ENCODE measurements around the gene RALB. TPM values are rescaled to one million over a fixed set of nuclear protein-coding genes. Genes with fewer than 3 reads are reported as not detected.

The RALB gene
- total RNA-seq, 4 donors from 2014 or later = 35.5 to 56.6 (median 53.4) TPM

DNA sequence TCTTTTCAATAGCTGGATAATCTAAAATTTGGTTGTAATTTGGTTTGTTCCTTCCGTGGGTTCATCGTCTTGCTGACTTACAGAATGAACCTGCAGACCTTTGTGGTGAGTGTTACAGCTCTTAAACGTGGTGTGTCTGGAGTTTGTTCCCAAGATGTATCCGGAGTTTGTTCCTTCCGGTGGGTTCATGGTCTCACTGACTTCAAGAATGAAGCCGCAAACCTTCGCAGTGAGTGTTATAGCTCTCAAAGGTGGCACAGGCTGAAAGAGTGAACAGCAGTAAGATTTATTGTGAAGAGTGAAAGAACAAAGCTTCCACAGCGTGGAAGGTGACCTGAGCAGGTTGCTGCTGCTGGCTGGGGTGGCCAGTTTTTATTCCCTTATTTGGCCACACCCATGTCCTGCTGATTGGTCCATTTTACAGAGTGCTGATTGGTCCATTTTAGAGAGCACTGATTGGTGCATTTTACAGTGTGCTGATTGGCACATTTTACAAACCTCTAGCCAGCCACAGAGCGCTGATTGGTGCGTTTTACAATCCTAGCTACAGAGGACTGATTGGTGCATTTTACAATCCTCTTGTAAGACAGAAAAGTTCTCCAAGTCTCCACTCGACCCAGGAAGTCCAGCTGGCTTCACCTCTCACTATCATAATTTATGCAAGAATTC lies 16.6 kb downstream of the RALB start:
- no peak for ATAC-seq
- Histone ChIP-seq H3K4me1 (peaks cover 0 to 8% (median 0%) of the 10 kb centered on the region in 3 donors), H3K4me3 (no peak overlapping the region), H3K9me3 (no peaks in the 10 kb centered on the region), H3K27me3 (no peaks in the 10 kb centered on the region), H3K36me3 (no peaks in the 10 kb centered on the region), H3K27ac (no peak overlapping the region)
- TF ChIP-seq POLR2A (IDR thresholded peaks at IDR 0.05) (no peak), CTCF (IDR thresholded peaks at IDR 0.05) (no peak), EP300 (IDR thresholded peaks at IDR 0.05) (no peak), POLR2AphosphoS5 (IDR thresholded peaks at IDR 0.05) (no peak)
- 87 to 92% methylated on average over 7 to 10 of the region's 11 CpGs for WGBS, 2 donors (ENCODE audit: low coverage in 1 of 2)

- Histone ChIP-seq H3K4me1 (peaks cover 0 to 2% (median 0%) of the 10 kb centered on the region in 3 donors), H3K27ac (no peak overlapping the region), H3K4me3 (no peak overlapping the region), H3K9me3 (no peaks in the 10 kb centered on the region), H3K36me3 (no peaks in the 10 kb centered on the region), H3K27me3 (no peaks in the 10 kb centered on the region)
- 55 to 69% methylated on average over 1 of the region's 1 CpG for WGBS, 2 donors (ENCODE audit: low coverage in 1 of 2)
- no peak for ATAC-seq
- TF ChIP-seq POLR2A (IDR thresholded peaks at IDR 0.05) (no peak), POLR2AphosphoS5 (IDR thresholded peaks at IDR 0.05) (no peak), EP300 (IDR thresholded peaks at IDR 0.05) (no peak), CTCF (IDR thresholded peaks at IDR 0.05) (no peak)
Observed at GRCh38 chr2:120269816-120270215, 17.2 kb downstream of the RALB start.

DNA sequence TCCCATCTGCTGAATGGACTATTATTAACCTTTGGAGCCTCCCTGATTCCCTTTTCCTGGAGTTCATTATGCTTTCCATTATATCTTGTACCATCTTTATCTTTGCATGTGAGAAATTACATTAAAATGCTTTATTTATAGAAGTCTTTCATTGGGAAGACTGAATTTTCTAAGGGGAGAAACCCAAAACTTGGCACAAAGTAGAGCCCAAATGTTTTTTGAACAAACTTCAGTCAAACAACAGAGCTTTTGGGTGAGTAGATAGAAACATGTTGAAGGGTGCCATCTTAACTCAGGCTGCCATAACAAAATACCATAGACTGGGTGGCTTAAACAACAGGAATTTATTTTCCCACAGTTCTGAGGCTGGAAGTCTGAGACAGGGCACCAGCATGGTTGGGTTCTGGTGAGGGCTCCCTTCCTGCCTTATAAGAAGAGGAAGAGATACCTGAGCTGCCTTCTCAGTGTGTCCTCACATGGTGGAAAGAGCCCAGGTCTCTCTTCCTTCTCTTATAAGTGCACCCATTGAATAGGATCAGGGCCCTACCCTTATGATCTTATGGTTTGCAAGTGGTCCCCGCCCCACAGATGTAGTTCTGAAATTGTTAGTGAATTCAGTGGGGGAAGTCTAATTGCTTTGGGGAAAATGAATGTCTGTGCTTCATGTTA lies 19.2 kb downstream of the RALB start:
- no peak for ATAC-seq
- no CpG with 5 or more reads among the region's 1 CpG for WGBS, 2 donors (ENCODE audit: low coverage in 1 of 2)
- no peak for TF ChIP-seq POLR2A (IDR thresholded peaks at IDR 0.05)
- TF ChIP-seq POLR2AphosphoS5 (IDR thresholded peaks at IDR 0.05) = no peak
- TF ChIP-seq CTCF (IDR thresholded peaks at IDR 0.05) = no peak
- TF ChIP-seq EP300 (IDR thresholded peaks at IDR 0.05) = no peak

DNA sequence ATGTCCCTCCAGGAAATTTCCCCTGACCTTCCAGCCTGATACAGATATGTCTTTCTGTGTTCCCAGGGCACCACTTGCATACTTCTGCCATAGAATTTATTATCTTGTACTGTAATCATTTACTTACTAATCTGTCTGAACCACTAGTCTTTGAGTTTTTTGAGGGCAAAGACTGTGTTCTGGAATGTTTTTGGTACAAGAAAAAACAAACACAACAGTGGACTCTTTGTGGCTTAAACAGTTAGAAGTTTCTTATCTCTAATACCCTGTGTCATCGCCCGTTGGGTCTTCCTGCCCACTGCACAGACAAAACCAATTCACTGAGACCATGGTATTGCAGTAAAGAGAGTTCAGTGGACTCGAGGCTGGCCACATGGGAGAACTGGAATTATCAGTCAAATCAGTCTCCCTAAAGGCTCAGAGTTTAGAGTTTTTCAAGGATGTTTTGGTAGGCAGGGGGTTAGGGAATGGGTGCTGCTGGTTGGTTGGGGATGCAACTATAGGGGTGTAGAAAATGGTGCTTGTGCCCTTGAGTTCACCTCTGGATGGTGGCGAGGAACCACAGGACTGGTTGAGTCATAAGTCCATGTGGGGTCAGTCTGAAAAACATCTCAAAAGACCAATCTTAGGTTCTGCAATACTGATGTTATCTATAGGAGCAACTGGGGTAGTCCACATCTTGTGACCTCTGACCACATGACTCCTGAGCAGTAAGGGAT lies 20.3 kb downstream of the RALB start:
- WGBS, 2 donors (ENCODE audit: low coverage in 1 of 2) = 89 to 100% methylated on average over 3 to 4 of the region's 4 CpGs
- no peak for TF ChIP-seq POLR2A (IDR thresholded peaks at IDR 0.05)
- no peak for TF ChIP-seq POLR2AphosphoS5 (IDR thresholded peaks at IDR 0.05)
- TF ChIP-seq EP300 (IDR thresholded peaks at IDR 0.05) = no peak
- no peak for TF ChIP-seq CTCF (IDR thresholded peaks at IDR 0.05)
- H3K27me3 ChIP-seq = no peaks in the 10 kb centered on the region
- no peak overlapping the region for H3K4me3 ChIP-seq
- ATAC-seq = no peak
- no peaks in the 10 kb centered on the region for H3K36me3 ChIP-seq
- no peaks in the 10 kb centered on the region for H3K9me3 ChIP-seq
- H3K27ac ChIP-seq = no peak overlapping the region
- H3K4me1 ChIP-seq = no peaks in the 10 kb centered on the region

More for the DNA sequence above, 19.2 kb downstream of the RALB start:
- no peaks in the 10 kb centered on the region for H3K27me3 ChIP-seq
- no peaks in the 10 kb centered on the region for H3K9me3 ChIP-seq
- no peak overlapping the region for H3K4me3 ChIP-seq
- H3K27ac ChIP-seq = no peak overlapping the region
- H3K4me1 ChIP-seq = no peaks in the 10 kb centered on the region
- H3K36me3 ChIP-seq = no peaks in the 10 kb centered on the region
